ENCODE data around the gene MTERF2.

MTERF2 gene

DNA sequence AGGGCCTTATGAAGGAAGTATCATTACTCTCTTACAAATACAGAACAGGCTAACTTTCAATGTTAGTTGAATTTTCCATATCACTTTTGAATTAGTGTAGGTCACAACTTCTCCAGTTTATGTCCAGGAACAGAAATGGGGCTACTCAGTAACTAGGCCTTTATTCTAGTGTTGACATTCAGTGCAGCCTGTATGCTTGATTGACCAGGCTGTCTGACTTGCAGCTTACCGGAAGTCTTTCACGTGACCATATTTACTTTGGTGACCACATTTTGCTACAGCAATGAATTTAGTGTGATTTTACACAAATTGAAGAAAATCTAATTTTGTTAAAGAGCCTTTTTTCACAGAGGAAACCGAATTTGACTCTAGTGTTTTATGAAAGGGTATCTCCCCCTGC, 12.4 kb downstream of the MTERF2 start:
- TF ChIP-seq, protein P1, sequence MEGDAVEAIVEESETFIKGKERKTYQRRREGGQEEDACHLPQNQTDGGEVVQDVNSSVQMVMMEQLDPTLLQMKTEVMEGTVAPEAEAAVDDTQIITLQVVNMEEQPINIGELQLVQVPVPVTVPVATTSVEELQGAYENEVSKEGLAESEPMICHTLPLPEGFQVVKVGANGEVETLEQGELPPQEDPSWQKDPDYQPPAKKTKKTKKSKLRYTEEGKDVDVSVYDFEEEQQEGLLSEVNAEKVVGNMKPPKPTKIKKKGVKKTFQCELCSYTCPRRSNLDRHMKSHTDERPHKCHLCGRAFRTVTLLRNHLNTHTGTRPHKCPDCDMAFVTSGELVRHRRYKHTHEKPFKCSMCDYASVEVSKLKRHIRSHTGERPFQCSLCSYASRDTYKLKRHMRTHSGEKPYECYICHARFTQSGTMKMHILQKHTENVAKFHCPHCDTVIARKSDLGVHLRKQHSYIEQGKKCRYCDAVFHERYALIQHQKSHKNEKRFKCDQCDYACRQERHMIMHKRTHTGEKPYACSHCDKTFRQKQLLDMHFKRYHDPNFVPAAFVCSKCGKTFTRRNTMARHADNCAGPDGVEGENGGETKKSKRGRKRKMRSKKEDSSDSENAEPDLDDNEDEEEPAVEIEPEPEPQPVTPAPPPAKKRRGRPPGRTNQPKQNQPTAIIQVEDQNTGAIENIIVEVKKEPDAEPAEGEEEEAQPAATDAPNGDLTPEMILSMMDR (conservative IDR thresholded peaks at IDR 0.05; ENCODE audit: low read depth), result no peak
- CTCF ChIA-PET, result interaction anchor here (0.6 kb wide), 1 partner anchor 20 kb away, joined by 3 read pairs; no protein-coding TSS in a partner anchor
- H3K27ac ChIP-seq, result no peak overlapping the region
- POLR2A ChIA-PET (ENCODE audit: low non-redundant PET), result no interaction called here
- DNase-seq (ENCODE audit: low spot score), result no peak

DNA sequence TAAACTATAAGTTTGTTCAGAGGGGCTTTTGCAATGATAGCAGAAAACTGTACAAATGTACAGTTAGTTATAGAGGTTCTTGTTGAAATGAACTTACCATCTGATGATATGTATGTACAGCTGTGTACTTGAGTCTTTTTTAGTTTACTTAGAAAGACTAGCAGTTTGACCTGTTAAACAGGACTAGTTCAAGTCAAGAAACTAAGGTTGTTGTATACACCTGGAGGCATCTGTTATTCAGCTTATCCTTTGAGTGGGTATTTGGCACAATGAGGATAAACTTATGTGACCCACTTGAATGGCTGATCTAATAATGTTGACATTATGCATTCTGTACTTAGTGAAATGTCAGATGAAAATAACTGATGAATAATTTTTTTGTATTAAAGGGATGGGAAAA, 13.4 kb downstream of the MTERF2 start:
- ChIA-PET POLR2A (ENCODE audit: low non-redundant PET) (no interaction called here), CTCF (no interaction called here)
- H3K27ac ChIP-seq, result no peak overlapping the region
- no peak for DNase-seq (ENCODE audit: low spot score)
- TF ChIP-seq, protein P1 (conservative IDR thresholded peaks at IDR 0.05; ENCODE audit: low read depth), result no peak

DNA sequence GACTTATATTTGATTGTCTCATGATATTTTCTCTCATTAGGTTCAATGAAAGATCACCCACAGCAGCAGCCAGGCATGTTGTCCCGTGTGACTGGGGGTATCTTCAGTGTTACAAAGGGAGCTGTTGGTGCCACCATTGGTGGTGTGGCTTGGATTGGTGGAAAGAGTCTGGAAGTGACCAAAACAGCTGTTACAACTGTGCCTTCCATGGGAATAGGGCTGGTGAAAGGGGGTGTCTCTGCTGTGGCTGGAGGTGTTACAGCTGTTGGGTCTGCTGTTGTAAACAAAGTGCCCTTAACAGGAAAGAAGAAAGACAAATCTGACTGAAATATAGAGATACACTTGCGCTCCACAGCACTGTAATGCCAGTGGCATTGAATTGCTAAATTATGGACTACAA, 15.9 kb downstream of the MTERF2 start:
- TF ChIP-seq, protein P1 (conservative IDR thresholded peaks at IDR 0.05; ENCODE audit: low read depth), result no peak
- CTCF ChIA-PET, result no interaction called here
- DNase-seq (ENCODE audit: low spot score), result no peak
- no peak overlapping the region for H3K27ac ChIP-seq
- POLR2A ChIA-PET (ENCODE audit: low non-redundant PET), result no interaction called here

DNA sequence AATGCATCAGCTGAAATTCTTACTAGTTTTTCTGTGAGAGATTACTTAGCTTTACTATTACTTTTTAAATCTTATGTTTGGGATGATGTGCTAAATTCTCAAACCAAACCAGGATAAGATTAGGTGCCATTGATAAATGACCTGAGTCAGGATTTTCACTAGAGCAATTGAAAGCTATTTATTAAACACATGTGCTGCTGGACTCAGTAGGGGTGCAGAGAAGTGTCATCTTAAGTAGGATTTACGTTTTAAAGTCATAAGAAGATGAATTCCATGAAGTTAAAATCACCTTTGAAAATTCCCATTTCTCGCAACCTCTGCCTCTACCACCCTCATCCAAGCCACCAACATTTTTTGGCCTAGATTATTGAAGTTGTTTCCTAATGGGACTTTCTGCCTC, 22.4 kb downstream of the MTERF2 start:
- CTCF ChIA-PET, result no interaction called here
- no peak overlapping the region for H3K27ac ChIP-seq
- DNase-seq (ENCODE audit: low spot score), result no peak
- POLR2A ChIA-PET (ENCODE audit: low non-redundant PET), result no interaction called here
- TF ChIP-seq, protein P1 (conservative IDR thresholded peaks at IDR 0.05; ENCODE audit: low read depth), result no peak

DNA sequence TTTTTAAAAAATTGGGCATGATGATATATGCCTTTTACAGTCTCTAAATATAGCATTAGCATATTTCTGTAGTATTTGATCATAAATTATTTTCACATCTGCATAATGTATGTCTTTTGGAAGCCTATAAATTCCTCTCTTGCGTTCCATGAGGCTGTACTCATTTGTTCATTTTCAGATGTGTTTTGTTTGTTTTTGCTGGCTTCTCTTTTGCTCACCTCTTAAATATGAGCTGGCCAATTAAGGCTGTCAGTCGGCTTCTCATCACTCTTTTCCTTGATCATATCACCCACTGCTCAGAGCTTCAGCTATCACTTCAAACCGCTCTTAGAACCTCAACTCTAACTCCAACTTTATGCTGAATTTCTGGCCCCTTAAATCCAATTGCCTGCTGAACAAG, 24.7 kb downstream of the MTERF2 start:
- CTCF ChIA-PET, result no interaction called here
- POLR2A ChIA-PET (ENCODE audit: low non-redundant PET), result no interaction called here
- DNase-seq (ENCODE audit: low spot score), result no peak
- H3K27ac ChIP-seq, result no peak overlapping the region
- TF ChIP-seq, protein P1 (conservative IDR thresholded peaks at IDR 0.05; ENCODE audit: low read depth), result no peak

DNA sequence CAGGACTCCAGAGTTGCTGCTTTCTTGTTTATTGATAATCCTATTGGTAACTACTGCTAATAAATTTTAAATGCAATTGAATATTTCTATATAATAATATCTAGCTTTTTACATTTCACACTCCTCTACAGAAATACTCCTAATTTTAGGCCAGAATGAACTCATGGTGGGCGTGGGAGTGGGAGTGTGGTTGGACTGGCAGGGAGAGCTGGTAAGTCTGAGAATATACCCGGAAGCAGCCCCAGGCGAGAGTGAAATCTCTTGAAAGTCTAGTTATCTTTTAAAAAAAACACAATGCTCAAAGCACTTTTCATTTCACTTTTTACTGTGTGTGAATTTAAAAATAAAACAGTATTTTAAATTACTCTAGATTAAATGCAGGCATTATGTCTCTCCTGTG, 26.5 kb downstream of the MTERF2 start:
- CTCF ChIA-PET, result no interaction called here
- TF ChIP-seq, protein P1 (conservative IDR thresholded peaks at IDR 0.05; ENCODE audit: low read depth), result no peak
- DNase-seq (ENCODE audit: low spot score), result no peak
- no peak overlapping the region for H3K27ac ChIP-seq
- POLR2A ChIA-PET (ENCODE audit: low non-redundant PET), result no interaction called here

DNA sequence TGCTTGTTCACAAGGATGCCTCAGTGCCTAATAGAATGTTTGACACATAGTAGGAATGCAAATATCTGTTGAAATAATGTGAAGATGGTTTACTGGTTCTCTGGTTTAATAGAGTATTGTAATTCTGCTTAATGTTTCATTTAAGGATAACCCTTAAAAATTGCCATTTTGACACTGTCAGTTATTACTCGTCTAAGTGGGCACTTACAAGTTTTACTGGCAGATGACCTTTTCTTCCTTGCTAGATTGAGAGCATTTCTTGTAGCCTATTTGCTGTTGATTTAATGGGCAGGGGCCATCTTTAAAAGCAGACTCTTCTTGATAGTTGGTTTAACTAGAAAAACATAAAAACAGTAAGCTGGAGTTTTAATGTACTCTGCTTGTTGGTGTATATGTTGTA, 29.4 kb downstream of the MTERF2 start:
- TF ChIP-seq, protein P1 (conservative IDR thresholded peaks at IDR 0.05; ENCODE audit: low read depth), result no peak
- H3K27ac ChIP-seq, result no peak overlapping the region
- ChIA-PET POLR2A (ENCODE audit: low non-redundant PET) (no interaction called here), CTCF (no interaction called here)
- no peak for DNase-seq (ENCODE audit: low spot score)

Measured in RWPE1 (cell line).